ENCODE measurements around the gene CACNA1C.

The CACNA1C gene

GRCh38 chr12:2337031-2338010 lies 284.5 kb downstream of the CACNA1C start:
- H3K4me3 ChIP-seq (ENCODE audit: low read depth, low read length), result no peak overlapping the region
- DNase-seq (ENCODE audit: low read depth), result no peak
- in situ Hi-C loops (cut with HindIII; ENCODE audit: low sequenced_read_pairs), result no loop called here
- no peak for TF ChIP-seq CTCF (IDR thresholded peaks at IDR 0.05; ENCODE audit: low read depth, low read length, missing control alignments)

- no peak overlapping the region for H3K4me3 ChIP-seq (ENCODE audit: low read depth, low read length)
- DNase-seq (ENCODE audit: low read depth), result no peak
- TF ChIP-seq CTCF (IDR thresholded peaks at IDR 0.05; ENCODE audit: low read depth, low read length, missing control alignments), result no peak
- in situ Hi-C loops (cut with HindIII; ENCODE audit: low sequenced_read_pairs), result no loop called here
Observed at GRCh38 chr12:2338381-2338780, 285.6 kb downstream of the CACNA1C start.

GRCh38 chr12:2338991-2339431 lies 286.2 kb downstream of the CACNA1C start:
- no peak overlapping the region for H3K4me3 ChIP-seq (ENCODE audit: low read depth, low read length)
- no peak for TF ChIP-seq CTCF (IDR thresholded peaks at IDR 0.05; ENCODE audit: low read depth, low read length, missing control alignments)
- peak; percentile 33 for DNase-seq (ENCODE audit: low read depth)
- in situ Hi-C loops (cut with HindIII; ENCODE audit: low sequenced_read_pairs), result no loop called here

- in situ Hi-C loops (cut with HindIII; ENCODE audit: low sequenced_read_pairs), result no loop called here
- no peak for DNase-seq (ENCODE audit: low read depth)
- no peak overlapping the region for H3K4me3 ChIP-seq (ENCODE audit: low read depth, low read length)
- TF ChIP-seq CTCF (IDR thresholded peaks at IDR 0.05; ENCODE audit: low read depth, low read length, missing control alignments), result no peak
Observed at GRCh38 chr12:2341051-2341751, 288.4 kb downstream of the CACNA1C start.

- in situ Hi-C loops (cut with HindIII; ENCODE audit: low sequenced_read_pairs), result no loop called here
- TF ChIP-seq CTCF (IDR thresholded peaks at IDR 0.05; ENCODE audit: low read depth, low read length, missing control alignments), result no peak
- no peak overlapping the region for H3K4me3 ChIP-seq (ENCODE audit: low read depth, low read length)
- DNase-seq (ENCODE audit: low read depth), result peak; percentile 26
Observed at GRCh38 chr12:2341871-2342270, 289.1 kb downstream of the CACNA1C start.

- no peak for TF ChIP-seq CTCF (IDR thresholded peaks at IDR 0.05; ENCODE audit: low read depth, low read length, missing control alignments)
- DNase-seq (ENCODE audit: low read depth), result no peak
- H3K4me3 ChIP-seq (ENCODE audit: low read depth, low read length), result no peak overlapping the region
- in situ Hi-C loops (cut with HindIII; ENCODE audit: low sequenced_read_pairs), result no loop called here
Observed at GRCh38 chr12:2343681-2344080, 290.9 kb downstream of the CACNA1C start.
